Stimulated activated memory B cell treated with anti-CD40 and anti-IgM and Interleukin-4, amounts not matched to agents 10 μg/mL and 1 μg/mL and 100 μg/mL, for 72 hours (primary cell): ENCODE data around the gene YAE1.
A peak's percentile ranks its signal among the peaks of the same experiment; 100 is the strongest.

ENCODE experiments used
- ATAC-seq: fragments of 150-1000 bp; cut with Tn5 transposase; 2 replicates; pipeline ENCODE4 v1.10.0; 2021
- H3K27ac Mint-ChIP-seq: one replicate; pipeline ENCODE4 v1.8.0; 2022; ENCODE audit warnings: mild to moderate bottlenecking, mixed read lengths
- H3K27me3 Mint-ChIP-seq: one replicate; pipeline ENCODE4 v1.8.0; 2022; ENCODE audit warnings: mixed read lengths
- H3K36me3 Mint-ChIP-seq: one replicate; pipeline ENCODE4 v1.8.0; 2022; ENCODE audit warnings: mixed read lengths
- H3K4me1 Mint-ChIP-seq: one replicate; pipeline ENCODE4 v1.8.0; 2022; ENCODE audit warnings: mixed read lengths
- H3K4me3 Mint-ChIP-seq: one replicate; pipeline ENCODE4 v1.8.0; 2022; ENCODE audit warnings: mild to moderate bottlenecking, moderate library complexity, mixed read lengths
- H3K9me3 Mint-ChIP-seq: one replicate; pipeline ENCODE4 v1.8.0; 2022; ENCODE audit warnings: mixed read lengths

Gene YAE1, protein sequence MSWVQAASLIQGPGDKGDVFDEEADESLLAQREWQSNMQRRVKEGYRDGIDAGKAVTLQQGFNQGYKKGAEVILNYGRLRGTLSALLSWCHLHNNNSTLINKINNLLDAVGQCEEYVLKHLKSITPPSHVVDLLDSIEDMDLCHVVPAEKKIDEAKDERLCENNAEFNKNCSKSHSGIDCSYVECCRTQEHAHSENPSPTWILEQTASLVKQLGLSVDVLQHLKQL

DNA sequence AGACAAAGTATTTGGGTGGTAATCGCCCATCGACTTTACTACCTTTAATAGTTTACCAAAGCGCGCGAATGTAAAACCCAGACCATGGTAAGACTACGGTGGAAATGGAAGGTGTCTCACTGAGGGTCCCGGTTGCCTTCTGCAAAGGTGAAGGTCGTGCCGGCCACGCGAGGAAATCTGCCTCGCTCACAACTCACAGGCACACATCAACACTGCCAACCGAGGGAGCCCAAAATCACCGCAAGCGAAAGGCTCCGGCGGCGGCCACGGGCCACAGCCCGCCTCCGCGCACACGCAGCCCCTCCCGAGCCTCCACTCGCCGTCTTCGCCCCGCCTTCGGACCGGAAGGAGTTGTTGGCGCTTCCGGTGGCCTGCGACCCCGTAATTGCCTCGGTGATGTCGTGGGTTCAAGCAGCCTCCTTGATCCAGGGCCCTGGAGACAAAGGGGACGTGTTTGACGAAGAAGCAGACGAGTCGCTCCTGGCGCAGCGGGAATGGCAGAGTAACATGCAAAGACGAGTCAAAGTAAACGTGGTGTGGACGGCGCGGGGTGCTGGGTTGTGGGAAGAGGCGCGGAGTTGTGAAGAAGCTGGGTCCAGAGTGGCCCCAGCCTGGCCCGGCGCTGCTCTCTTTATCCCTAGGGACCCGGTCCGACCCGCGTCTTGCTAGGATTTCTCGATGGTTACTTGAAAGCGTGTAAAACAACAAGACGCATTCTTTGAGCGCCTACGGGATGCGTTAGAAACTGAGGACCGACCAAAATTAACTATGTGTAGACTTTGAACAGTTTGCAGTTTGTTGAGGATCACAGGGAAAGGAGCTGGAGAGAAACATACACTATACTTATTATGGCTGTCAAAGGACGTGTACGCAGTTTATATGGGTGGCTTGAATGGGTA is at the start of gene YAE1:
Gene YAE1 (plus strand): TSS at position 382 of the 899 bp plus-strand sequence. CDS start 15 bp downstream, at position 397.
- peak; percentile 98 for ATAC-seq
- H3K36me3 Mint-ChIP-seq = peaks cover 5% of the 10 kb centered on the region
- peak within 1 kb of the TSS; percentile 96 for H3K4me3 Mint-ChIP-seq
- H3K27me3 Mint-ChIP-seq = no peaks in the 10 kb centered on the region
- no peaks in the 10 kb centered on the region for H3K9me3 Mint-ChIP-seq
- peak within 1 kb of the TSS; percentile 88 for H3K27ac Mint-ChIP-seq
- H3K4me1 Mint-ChIP-seq = peaks cover 18% of the 10 kb centered on the region

DNA sequence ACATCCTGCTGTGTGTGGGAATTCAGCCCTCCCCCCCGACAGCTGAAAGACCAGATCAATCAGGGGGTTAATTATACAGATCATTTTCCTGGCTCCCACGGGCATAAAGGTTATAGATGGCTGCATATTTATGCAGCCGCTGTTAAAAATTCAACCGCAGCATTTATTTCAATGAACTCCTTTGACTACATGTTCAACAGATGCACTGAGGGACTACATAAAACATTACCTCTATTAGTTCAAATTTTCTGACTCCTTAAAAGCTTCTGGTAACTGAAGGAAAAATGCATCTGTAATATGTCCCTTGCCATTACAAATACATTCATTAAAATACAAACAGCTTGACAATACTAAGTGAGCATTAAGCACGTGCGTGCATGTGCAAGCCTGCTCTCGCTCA is 49.7 kb upstream of the YAE1 start:
- no peak overlapping the region for H3K4me3 Mint-ChIP-seq
- ATAC-seq = no peak
- no peaks in the 10 kb centered on the region for H3K9me3 Mint-ChIP-seq
- H3K27ac Mint-ChIP-seq = no peak overlapping the region
- H3K36me3 Mint-ChIP-seq = no peaks in the 10 kb centered on the region
- no peaks in the 10 kb centered on the region for H3K4me1 Mint-ChIP-seq
- H3K27me3 Mint-ChIP-seq = peaks cover 12% of the 10 kb centered on the region

DNA sequence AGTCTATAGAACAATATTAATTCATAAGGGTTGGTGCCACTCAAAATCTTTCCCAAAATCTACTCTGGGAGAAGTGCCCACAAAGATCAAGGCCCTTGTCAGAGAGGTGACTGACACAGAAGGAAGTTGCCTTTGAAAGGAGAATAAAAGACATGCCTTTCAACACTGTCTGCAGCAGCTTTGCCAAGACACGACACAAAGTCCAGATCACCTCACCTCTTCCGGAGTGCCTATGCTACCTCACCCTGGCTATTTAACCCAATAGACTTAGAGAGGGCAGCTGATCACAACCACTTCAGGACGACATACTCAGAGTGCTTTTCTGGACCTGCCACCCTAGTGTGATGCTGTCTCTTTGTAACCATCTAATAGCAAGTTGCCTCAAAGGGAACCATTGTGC is 49.0 kb upstream of the YAE1 start:
- no peaks in the 10 kb centered on the region for H3K9me3 Mint-ChIP-seq
- peaks cover 20% of the 10 kb centered on the region for H3K27me3 Mint-ChIP-seq
- H3K36me3 Mint-ChIP-seq = no peaks in the 10 kb centered on the region
- no peak overlapping the region for H3K4me3 Mint-ChIP-seq
- no peak for ATAC-seq
- H3K4me1 Mint-ChIP-seq = no peaks in the 10 kb centered on the region
- no peak overlapping the region for H3K27ac Mint-ChIP-seq

DNA sequence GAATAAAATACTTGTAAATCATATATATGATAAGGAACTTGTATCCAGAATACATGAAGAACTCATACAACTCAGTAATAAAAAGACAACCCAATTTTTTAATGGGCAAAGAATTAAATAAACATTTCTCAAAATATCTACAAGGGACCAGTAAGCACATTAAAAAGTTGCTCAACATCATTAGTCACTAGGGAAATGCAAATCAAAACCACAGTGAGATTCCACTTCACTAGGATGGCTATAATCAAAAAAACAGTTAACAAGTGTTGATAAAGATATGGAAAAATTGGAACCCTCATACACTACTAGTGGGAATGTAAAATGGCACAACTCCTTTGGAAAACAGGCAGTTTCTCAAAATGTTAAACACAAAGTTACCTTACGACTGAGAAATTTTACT is 40.3 kb upstream of the YAE1 start:
- Mint-ChIP-seq H3K36me3 (no peaks in the 10 kb centered on the region), H3K9me3 (no peaks in the 10 kb centered on the region), H3K4me3 (no peak overlapping the region), H3K27me3 (peaks cover 20% of the 10 kb centered on the region), H3K4me1 (no peaks in the 10 kb centered on the region), H3K27ac (no peak overlapping the region)
- no peak for ATAC-seq

DNA sequence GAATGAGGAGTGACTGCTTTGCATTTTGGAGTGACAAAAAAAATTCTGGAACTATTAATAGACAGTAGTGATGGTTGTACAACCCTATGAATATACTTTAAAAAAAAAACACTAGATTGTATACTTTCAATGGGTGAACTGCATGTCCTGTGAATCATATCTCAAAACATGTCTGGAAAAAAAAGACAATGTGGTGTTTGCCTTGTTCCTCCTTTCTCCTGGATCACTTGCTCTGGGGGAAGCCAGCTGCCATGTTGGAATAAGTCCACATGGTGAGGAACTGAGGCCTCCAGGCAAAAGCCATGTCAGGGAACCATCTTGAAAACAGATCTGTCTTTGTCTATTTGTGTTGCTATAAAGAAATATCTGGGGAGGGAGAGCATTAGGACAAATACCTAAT is 39.5 kb upstream of the YAE1 start:
- Mint-ChIP-seq H3K9me3 (no peaks in the 10 kb centered on the region), H3K4me3 (no peak overlapping the region)

DNA sequence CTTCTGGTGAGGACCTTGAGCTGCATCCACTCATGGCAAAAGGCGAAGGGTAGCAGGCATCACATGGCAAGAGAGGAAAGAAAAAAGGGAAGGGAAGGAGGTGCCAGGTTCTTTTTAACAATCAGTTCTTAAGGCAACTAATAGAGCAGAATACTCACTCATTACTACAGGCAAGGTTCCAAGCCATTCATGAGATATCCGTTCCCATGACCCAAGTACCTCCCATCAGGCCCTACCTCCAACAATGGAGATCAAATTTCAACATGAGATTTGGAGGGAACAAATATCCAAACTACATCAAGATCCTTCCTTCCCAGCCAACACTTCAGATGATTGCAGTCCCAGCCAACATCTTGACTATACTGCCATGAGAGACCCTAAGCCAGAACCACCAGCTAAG is 38.9 kb upstream of the YAE1 start:
- Mint-ChIP-seq H3K27me3 (peaks cover 12% of the 10 kb centered on the region), H3K36me3 (no peaks in the 10 kb centered on the region), H3K4me3 (no peak overlapping the region), H3K9me3 (no peaks in the 10 kb centered on the region), H3K4me1 (no peaks in the 10 kb centered on the region), H3K27ac (no peak overlapping the region)
- no peak for ATAC-seq

More for the DNA sequence above, 39.5 kb upstream of the YAE1 start:
- H3K27me3 Mint-ChIP-seq = peaks cover 18% of the 10 kb centered on the region
- no peaks in the 10 kb centered on the region for H3K4me1 Mint-ChIP-seq
- H3K27ac Mint-ChIP-seq = no peak overlapping the region
- H3K36me3 Mint-ChIP-seq = no peaks in the 10 kb centered on the region
- no peak for ATAC-seq

DNA sequence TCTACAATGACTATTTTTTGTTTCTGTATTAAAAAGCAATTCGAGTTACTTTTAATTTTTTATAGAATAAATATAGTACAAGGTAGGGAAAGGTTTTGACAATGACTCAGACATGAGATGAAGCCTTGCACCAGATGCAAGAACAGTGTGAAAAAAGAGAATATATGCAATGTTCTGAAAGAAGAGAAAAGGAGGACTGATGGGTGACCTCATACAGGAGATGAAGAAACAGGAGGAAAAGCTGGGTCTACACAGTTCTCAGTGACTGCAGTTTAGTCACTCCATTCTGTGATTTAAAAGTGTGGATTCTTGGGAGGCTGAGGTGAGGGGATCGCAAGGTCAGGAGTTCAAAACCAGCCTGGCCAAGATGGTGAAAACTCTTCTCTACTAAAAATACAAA is 38.3 kb upstream of the YAE1 start:
- H3K4me3 Mint-ChIP-seq = no peak overlapping the region
- no peaks in the 10 kb centered on the region for H3K9me3 Mint-ChIP-seq
- no peak overlapping the region for H3K27ac Mint-ChIP-seq
- no peaks in the 10 kb centered on the region for H3K4me1 Mint-ChIP-seq
- peaks cover 9% of the 10 kb centered on the region for H3K27me3 Mint-ChIP-seq
- H3K36me3 Mint-ChIP-seq = no peaks in the 10 kb centered on the region
- ATAC-seq = no peak

DNA sequence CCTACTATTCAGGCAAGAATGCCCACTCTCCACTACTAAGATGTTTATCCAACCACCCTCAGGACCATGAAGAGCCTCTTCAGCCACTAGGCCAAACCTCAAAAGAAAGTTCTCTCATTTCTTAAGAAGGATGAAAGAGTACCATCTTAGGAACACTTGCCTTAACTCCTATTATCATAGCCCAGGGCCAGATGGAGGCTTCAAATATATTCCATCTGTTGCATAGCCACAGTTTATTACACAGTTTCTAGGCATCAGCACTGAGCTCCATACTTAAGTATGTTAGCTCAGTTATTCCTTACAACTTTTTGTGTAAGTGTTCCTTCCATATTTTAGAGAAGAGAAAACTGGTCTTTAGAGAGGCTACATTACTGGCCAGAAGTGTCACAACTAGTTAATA is 37.4 kb upstream of the YAE1 start:
- Mint-ChIP-seq H3K36me3 (no peaks in the 10 kb centered on the region), H3K4me3 (no peak overlapping the region), H3K27ac (no peak overlapping the region), H3K27me3 (peaks cover 9% of the 10 kb centered on the region), H3K9me3 (no peaks in the 10 kb centered on the region), H3K4me1 (no peaks in the 10 kb centered on the region)
- ATAC-seq = no peak

DNA sequence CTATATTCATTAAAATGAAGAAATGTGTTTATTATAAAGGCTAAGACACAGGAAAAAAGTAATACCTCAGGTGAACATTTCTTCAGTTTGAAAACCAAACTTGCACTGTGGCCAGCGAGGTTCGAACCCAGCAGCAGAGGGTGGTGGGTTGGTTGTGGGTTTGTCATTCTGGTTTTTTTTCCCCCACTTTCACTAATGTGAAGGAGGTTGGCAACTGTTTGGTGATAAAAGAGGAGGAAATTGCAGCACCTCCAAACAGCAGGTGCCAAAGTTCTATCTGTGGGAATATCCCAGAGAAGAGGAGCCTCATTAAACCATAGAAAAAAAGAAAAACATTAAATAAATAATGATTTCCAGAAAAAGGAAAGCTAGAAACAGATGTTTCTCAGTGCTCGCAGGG is 36.6 kb upstream of the YAE1 start:
- no peak overlapping the region for H3K27ac Mint-ChIP-seq
- no peaks in the 10 kb centered on the region for H3K9me3 Mint-ChIP-seq
- H3K36me3 Mint-ChIP-seq = no peaks in the 10 kb centered on the region
- ATAC-seq = no peak
- H3K4me3 Mint-ChIP-seq = no peak overlapping the region
- H3K27me3 Mint-ChIP-seq = peaks cover 9% of the 10 kb centered on the region
- no peaks in the 10 kb centered on the region for H3K4me1 Mint-ChIP-seq

DNA sequence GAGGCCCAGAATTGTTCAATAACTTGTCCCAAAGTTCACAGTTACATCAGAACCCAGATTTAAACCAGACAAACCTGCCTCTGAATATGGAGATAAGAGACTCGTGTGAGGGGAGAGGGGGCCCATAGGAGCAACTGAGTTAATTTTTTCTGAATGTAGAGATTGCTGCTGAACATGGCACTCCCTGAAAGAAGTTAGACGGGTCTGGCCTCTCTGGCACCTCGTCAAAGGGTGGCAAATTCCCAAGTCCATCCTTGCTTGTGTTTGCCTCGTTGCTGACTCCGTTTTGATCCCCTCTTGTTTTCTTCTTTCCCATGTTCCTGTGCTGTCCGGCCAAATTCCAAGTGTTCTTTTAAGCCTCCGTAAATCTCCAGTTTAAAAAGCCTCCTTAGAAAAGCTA is 35.2 kb upstream of the YAE1 start:
- Mint-ChIP-seq H3K4me3 (no peak overlapping the region), H3K9me3 (no peaks in the 10 kb centered on the region), H3K36me3 (no peaks in the 10 kb centered on the region), H3K4me1 (no peaks in the 10 kb centered on the region), H3K27ac (no peak overlapping the region), H3K27me3 (peaks cover 9% of the 10 kb centered on the region)
- no peak for ATAC-seq

DNA sequence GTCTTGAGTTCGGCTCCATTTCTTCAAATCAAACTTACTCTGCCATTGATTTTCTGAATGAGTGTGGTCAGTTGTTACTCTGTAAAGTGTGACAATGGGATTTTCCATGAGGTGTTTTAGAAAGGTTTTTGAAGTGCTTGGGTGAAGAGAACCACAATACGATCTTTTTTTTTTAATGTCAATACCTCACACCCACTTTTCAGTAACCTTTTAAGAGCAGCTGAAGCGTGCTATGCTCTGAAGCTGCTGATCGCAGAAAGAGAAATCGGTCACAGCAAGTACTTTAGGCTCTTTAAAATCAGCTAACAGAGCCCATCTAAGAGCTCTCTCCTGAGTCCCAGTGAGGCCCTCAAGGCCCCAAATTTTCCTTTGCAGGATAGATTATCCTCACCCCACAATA is 34.4 kb upstream of the YAE1 start:
- Mint-ChIP-seq H3K27me3 (peaks cover 7% of the 10 kb centered on the region), H3K36me3 (no peaks in the 10 kb centered on the region), H3K4me1 (no peaks in the 10 kb centered on the region), H3K27ac (no peak overlapping the region), H3K4me3 (no peak overlapping the region), H3K9me3 (no peaks in the 10 kb centered on the region)
- peak; percentile 25 for ATAC-seq

DNA sequence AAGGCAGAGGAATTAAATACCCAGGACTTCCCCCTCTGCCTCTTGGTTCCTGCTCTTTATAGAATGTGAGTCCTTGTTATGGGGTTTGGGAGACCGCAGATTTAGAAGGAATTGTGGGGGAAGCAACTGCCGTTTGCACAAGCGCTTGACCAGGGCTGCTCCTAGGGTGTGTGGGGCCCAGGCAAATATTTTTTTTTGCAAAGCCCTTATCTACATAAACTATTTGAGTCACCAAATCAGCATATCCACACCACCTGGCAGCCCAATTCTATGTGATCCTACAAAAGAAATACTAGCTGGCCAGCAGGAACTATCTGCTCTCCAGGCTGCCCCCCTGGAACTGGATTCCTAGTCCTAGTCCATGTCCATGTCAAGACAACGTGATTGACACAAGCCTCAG is 33.4 kb upstream of the YAE1 start:
- no peaks in the 10 kb centered on the region for H3K27me3 Mint-ChIP-seq
- H3K36me3 Mint-ChIP-seq = no peaks in the 10 kb centered on the region
- no peak overlapping the region for H3K4me3 Mint-ChIP-seq
- H3K4me1 Mint-ChIP-seq = no peaks in the 10 kb centered on the region
- H3K27ac Mint-ChIP-seq = no peak overlapping the region
- H3K9me3 Mint-ChIP-seq = no peaks in the 10 kb centered on the region
- ATAC-seq = no peak

DNA sequence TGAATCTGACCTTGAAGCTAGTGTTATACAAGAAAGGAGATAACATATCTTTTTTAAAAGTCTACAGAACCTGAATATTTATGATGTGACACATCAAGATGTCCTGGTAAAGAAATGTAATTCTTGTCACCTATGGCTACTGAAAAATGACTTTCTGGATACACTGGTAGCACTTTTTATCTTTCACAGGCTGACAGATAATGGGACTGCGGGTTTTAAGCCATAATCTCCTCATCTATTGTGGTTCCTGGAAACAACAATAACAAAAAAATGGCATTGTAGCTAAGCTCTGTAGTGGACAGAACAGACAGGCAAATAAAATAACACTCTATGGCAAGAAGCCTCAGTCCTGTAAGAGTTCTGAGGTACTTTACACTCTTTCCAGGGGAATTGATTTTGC is 31.6 kb upstream of the YAE1 start:
- no peak for ATAC-seq
- Mint-ChIP-seq H3K9me3 (no peaks in the 10 kb centered on the region), H3K36me3 (no peaks in the 10 kb centered on the region), H3K4me3 (no peak overlapping the region), H3K27ac (no peak overlapping the region), H3K4me1 (no peaks in the 10 kb centered on the region), H3K27me3 (no peaks in the 10 kb centered on the region)

DNA sequence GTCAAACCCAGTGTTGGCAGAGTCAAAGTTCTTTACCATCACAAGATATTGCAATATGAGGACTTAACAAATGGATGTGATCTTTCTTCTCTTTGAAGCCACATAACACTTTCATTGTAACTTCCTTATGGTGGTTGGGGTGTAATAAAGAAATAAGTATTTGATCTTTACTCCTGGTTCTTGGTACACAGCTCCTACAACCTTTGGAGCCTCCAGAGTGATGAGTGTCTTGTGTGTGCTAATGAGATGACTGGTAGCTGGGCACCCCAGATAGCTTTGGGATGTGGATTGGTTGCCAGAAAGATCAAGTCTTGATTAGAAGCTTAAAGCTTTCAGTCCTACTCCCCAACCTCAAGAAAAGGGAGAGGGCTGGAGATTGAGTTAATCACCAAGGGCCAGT is 31.1 kb upstream of the YAE1 start:
- no peaks in the 10 kb centered on the region for H3K9me3 Mint-ChIP-seq
- H3K36me3 Mint-ChIP-seq = no peaks in the 10 kb centered on the region
- H3K27me3 Mint-ChIP-seq = no peaks in the 10 kb centered on the region
- no peak for ATAC-seq
- no peak overlapping the region for H3K4me3 Mint-ChIP-seq
- no peaks in the 10 kb centered on the region for H3K4me1 Mint-ChIP-seq
- no peak overlapping the region for H3K27ac Mint-ChIP-seq

DNA sequence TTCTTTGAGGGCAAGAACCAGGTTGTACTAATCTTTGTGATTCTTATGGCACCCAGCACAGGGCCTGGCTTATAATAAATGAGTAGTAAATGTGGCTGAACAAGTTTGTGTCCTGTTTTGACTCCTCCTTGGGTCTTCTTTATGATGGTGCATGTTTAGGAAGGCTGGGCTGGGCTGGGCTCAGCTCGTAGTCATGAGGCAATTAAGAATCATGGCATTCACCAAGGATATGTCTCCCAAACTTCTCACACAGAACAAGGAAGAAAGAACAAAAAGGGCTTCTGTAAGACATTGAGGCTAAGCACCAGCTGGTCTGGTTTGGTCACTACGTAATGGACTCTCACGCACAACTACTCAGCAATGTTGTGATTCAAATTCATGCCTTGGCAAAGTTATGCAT is 30.5 kb upstream of the YAE1 start:
- Mint-ChIP-seq H3K36me3 (no peaks in the 10 kb centered on the region), H3K4me1 (no peaks in the 10 kb centered on the region), H3K4me3 (no peak overlapping the region), H3K27me3 (no peaks in the 10 kb centered on the region), H3K27ac (no peak overlapping the region), H3K9me3 (no peaks in the 10 kb centered on the region)
- no peak for ATAC-seq

DNA sequence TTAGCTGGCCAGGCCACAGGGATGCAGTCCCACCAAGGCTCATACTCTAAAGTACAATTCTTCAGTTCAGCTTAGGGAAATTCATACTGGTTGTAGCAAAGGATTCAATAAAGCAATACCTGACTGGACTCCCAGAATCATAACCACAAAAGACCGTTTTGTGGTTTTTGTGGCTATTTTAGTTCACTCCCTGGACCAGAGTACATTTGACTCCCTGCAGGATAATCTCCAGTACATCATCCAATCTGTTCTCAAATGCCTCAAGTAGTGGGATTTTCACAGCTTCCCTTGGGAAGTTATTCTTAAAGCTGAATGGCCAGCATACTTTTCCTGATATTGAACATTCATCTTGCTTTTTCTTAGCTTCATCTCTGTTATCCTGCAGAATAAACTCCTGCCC is 29.3 kb upstream of the YAE1 start:
- Mint-ChIP-seq H3K9me3 (no peaks in the 10 kb centered on the region), H3K4me3 (no peak overlapping the region), H3K27me3 (no peaks in the 10 kb centered on the region), H3K27ac (no peak overlapping the region), H3K4me1 (no peaks in the 10 kb centered on the region), H3K36me3 (no peaks in the 10 kb centered on the region)
- ATAC-seq = no peak
